Suppressor macrophage treated with lipopolysaccharide for 4 hours (primary cell): ENCODE data around the gene HDGFL1.

Experiments used
- DNase-seq: peaks from one replicate; pipeline ENCODE4 v3.0.0-alpha.2; 2020

Gene HDGFL1

GRCh38 chr6:22593895-22594294 lies 24.5 kb downstream of the HDGFL1 start:
- DNase-seq: no peak

DNA sequence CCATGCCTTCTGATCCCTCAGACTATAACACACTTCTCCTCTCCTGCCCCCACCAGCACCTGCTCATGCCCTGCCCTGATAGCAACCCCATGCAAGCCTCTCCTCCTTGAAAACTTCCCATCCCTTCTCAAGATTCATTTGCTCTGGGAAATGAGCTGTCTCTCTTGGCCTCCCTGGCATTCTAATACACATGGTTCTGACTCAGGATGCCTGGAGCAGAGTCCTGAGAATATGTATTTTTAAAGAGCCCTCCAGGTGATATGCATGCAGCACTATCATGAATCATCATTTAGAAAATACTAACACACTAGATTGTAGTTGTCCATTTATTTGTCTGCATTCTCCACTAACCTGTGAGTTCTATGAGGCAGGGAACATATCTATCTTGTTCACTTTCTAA lies 26.6 kb downstream of the HDGFL1 start:
- DNase-seq: no peak

- no peak for DNase-seq
Measured at GRCh38 chr6:22598339-22598738, 29.0 kb downstream of the HDGFL1 start.

DNA sequence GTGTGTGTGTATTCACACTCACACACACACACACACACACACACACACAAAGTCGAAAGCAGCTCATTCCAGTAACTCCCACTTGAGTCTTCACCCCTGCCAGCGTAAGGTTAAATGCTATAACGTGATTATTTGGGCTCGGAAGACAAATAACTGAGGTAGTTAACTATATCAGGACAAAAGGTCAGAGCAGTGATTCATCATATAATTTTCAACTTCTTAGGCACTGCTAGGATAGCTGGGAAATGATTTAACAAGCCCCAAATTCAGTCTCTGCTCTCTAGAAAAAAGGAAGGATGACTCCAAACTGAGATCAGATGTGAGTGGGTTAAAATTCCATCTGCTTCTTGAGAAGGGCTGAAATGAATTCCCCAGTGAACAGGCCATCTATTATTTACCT lies 30.7 kb downstream of the HDGFL1 start:
- DNase-seq: no peak

DNA sequence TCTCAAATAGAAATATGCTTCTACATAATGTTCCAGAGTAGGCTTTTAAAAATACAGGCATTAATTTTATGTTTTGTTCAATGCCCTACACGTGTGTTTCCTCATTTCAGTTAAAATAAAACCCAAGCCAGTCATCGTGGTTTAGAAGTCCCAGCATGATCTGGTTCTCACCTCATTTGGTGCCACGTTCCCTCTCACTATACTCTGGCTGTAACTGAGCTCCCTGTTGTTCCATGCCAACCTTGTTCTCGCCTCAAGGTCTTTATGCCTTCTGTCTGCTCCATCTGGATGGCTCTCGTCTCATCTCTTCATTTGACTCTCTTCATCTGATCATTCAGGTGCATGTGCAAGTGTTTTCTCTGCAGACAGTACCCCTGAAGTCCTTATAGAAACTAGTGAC lies 32.6 kb downstream of the HDGFL1 start:
- DNase-seq: no peak

GRCh38 chr6:22605736-22606135 lies 36.4 kb downstream of the HDGFL1 start:
- DNase-seq: no peak

- DNase-seq: no peak
Measured at GRCh38 chr6:22610127-22610526, 40.8 kb downstream of the HDGFL1 start.

- DNase-seq: no peak
Measured at GRCh38 chr6:22612236-22612635, 42.9 kb downstream of the HDGFL1 start.

DNA sequence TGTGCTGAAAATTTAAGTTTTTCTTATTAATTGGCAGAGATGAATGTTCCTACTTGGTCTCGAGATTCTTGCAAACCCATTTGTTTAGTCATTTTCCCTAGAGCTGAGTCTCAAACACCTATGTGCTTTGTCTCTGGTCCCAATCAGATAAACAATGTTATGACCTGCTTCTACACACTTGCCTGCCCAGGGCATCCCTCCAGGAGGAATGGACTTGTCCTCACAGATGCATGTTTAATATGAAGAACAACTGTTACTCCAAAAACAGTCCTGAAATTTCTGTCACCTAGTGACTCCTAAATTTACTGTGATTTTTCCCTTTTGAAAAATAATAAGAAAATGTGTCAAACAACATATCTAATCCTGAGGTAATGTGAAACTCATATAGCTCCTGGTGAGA lies 43.7 kb downstream of the HDGFL1 start:
- no peak for DNase-seq

DNA sequence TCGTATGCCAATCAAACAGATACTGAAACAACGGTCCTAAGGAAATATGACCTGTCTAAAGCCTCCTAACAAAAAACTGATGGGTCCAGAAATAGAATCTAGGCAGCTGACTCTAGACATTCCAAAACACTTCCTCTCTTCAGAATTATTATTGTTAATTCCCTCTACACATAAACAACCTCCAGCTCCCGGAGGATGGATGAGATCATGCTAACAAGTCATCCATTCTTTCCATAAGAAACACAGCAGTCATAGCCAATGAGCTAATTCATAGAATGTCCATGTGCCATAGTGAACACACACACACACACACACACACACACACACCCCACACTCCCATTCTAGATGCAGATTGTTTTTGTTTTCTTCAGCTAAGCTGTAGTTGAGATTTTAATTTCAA lies 44.3 kb downstream of the HDGFL1 start:
- no peak for DNase-seq

DNA sequence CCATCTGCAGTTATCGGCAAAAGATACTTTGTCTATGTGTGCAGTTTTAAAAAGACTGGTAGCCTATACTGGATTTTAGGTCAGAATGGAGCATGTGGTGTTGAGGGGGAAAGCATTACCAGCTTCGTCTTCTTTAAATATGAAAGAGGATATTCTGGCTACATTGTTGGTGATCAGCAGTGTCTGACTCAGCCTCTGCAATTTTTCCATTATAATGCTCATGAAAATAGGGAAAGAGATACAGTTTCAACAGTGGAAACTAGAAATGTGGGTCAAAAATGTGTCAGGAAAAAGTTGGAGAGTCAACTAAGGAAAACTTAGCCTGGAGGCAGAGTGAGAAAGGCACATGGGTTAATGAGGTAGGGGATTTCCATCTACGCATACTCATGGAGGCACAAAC lies 45.2 kb downstream of the HDGFL1 start:
- DNase-seq: no peak

DNA sequence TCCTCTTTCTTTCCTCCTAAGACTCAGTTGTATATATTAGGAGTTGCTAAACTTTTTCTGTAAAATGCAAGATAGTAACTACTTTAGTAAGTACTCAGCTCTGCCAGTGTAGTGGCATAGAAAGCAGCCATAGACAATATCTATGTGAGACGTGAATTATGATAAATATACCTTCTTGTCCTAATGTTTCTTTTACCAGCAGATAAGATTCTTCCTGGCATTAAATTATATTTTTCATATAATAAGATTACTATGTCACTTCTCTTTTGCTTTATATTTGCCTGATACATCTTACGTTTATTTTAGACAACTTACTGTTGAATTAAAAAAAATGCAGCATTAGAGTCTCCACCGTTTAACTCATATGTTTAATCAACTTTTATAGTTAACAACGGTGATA lies 51.7 kb downstream of the HDGFL1 start:
- no peak for DNase-seq
